Epithelial cell of esophagus (primary cell): Measurements from ENCODE around the gene CERT1.
A peak's percentile ranks its signal among the peaks of the same experiment; 100 is the strongest.
"Not testable (repeated sequence)": the region's sequence is repeated elsewhere in the genome, so short reads cannot be mapped to it uniquely, and the experiment has no call there.

Source experiments
- DNase-seq: peaks from one replicate; pipeline ENCODE4 v3.0.0; 2010; ENCODE audit warnings: low read depth
- H3K4me3 ChIP-seq: 2 replicates; pipeline ENCODE4 v1.5.1; 2011; ENCODE audit warnings: mild to moderate bottlenecking, low read length, control low read depth
- TF ChIP-seq, protein P1 (sequence below): IDR thresholded peaks from 2 replicates; pipeline ENCODE4 v1.5.1; 2011; ENCODE audit warnings: low read depth, mild to moderate bottlenecking, low read length, control low read depth, inconsistent platforms; ENCODE audit not compliant: insufficient read depth; ENCODE audit errors: missing control alignments

The CERT1 gene

DNA sequence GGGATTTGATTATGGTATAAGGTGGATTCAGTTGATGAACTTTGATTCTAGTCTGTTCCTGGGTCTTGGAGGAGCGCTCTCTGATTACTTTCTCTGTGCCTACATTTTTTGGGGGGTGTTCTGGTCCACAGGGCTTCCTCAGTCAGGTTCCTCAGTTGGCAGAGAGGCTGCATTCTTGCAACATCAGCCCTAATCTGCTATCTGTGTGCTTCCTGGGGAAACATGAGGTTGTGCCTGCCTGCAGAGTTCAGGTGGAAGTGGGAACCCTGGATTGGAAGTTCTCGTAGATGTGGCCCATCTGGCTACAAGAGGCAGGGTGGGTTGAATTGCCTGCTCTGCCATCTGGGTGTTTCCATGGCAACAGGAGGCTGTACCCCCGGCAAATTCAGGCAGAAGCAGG, 24.7 kb upstream of the CERT1 start:
- TF ChIP-seq, protein P1, sequence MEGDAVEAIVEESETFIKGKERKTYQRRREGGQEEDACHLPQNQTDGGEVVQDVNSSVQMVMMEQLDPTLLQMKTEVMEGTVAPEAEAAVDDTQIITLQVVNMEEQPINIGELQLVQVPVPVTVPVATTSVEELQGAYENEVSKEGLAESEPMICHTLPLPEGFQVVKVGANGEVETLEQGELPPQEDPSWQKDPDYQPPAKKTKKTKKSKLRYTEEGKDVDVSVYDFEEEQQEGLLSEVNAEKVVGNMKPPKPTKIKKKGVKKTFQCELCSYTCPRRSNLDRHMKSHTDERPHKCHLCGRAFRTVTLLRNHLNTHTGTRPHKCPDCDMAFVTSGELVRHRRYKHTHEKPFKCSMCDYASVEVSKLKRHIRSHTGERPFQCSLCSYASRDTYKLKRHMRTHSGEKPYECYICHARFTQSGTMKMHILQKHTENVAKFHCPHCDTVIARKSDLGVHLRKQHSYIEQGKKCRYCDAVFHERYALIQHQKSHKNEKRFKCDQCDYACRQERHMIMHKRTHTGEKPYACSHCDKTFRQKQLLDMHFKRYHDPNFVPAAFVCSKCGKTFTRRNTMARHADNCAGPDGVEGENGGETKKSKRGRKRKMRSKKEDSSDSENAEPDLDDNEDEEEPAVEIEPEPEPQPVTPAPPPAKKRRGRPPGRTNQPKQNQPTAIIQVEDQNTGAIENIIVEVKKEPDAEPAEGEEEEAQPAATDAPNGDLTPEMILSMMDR = no peak

DNA sequence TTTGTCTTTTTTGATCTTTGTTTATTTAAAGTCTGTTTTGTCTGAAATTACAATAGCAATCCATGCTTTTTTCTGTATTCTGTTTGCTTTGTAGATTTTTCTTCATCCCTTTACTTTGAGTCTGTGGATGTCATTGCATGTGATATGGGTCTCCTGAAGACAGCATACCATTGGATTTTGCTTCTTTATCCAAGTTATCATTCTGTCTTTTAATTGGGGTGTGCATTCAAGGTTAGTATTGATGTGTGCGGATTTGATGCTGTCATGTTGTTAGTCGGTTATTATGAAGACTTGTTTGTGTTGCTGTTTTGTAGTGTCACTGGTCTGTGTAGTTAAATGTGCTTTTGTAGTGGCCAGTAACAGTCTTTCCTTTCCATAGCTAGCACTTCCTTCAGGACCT, 23.3 kb upstream of the CERT1 start:
- no peak overlapping the region for H3K4me3 ChIP-seq
- TF ChIP-seq, protein P1 = no peak
- no peak for DNase-seq

More for the DNA sequence above, 24.7 kb upstream of the CERT1 start:
- DNase-seq = no peak
- no peak overlapping the region for H3K4me3 ChIP-seq

DNA sequence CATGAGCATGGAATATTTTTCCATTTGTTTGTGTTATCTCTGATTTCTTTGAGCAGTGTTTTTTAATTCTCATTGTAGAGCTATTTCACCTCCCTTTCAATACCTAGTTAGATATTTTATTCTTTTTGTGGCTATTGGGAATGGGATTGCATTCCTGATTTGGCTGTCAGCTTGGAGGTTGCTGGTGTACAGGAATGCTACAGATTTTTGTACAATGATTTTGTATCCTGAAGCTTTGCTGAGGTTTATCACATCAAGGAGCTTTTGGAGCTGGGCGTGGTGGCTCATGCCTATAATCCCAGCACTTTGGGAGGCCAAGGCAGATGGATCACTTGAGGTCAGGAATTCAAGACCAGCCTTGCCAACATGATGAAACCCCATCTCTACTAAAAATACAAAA, 22.3 kb upstream of the CERT1 start:
- DNase-seq = peak; percentile 87
- not testable (repeated sequence) for H3K4me3 ChIP-seq

- TF ChIP-seq, protein P1 = no peak
- no peak for DNase-seq
- H3K4me3 ChIP-seq = no peak overlapping the region
Observed at GRCh38 chr5:75532190-75532589, 20.8 kb upstream of the CERT1 start.

DNA sequence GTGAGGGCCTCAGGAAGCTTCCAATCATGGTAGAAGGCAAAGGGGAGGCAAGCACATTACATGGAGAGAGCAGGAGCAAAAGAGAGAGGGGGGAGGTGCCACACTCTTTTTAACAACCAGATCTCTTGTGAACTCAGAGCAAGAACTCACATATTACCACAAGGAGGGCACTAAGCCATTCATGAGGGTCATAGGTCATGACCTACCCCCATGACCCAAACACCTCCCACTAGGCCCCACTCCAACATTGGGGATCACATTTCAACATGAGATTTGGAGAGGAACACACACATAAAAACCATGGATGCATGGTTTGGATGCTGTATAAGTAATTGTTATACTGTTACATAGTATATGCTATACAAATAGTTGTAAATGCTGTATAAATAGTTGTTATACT, 17.8 kb upstream of the CERT1 start:
- no peak overlapping the region for H3K4me3 ChIP-seq
- DNase-seq = no peak
- TF ChIP-seq, protein P1 = no peak

- no peak overlapping the region for H3K4me3 ChIP-seq
- no peak for DNase-seq
- TF ChIP-seq, protein P1 = no peak
Observed at GRCh38 chr5:75526070-75526469, 14.6 kb upstream of the CERT1 start.

- TF ChIP-seq, protein P1 = no peak
- no peak for DNase-seq
- no peak overlapping the region for H3K4me3 ChIP-seq
Observed at GRCh38 chr5:75525344-75525743, 13.9 kb upstream of the CERT1 start.

- no peak overlapping the region for H3K4me3 ChIP-seq
- TF ChIP-seq, protein P1 = no peak
- DNase-seq = no peak
Observed at GRCh38 chr5:75524591-75524990, 13.2 kb upstream of the CERT1 start.
